Karpas-422 (cell line): ENCODE results near the gene APOBEC3H. TPM values are rescaled to one million over a fixed set of nuclear protein-coding genes. Genes with fewer than 3 reads are reported as not detected.
"Not testable (repeated sequence)": the region's sequence is repeated elsewhere in the genome, so short reads cannot be mapped to it uniquely, and the experiment has no call there.

ENCODE experiments used
- DNase-seq: peaks from one replicate; pipeline ENCODE4 v3.0.0-alpha.2; 2015
- H2AFZ ChIP-seq: fragments of 200-600 bp; sonication (generic); 2 replicates; pipeline ENCODE4 v1.6.1; 2014; ENCODE audit warnings: antibody characterized with exemption, low read length, mixed read lengths
- H3K27ac ChIP-seq: fragments of 200-600 bp; sonication (generic); 2 replicates; pipeline ENCODE4 v1.5.1; 2014; ENCODE audit warnings: mild to moderate bottlenecking, low read length, moderate library complexity
- H3K27me3 ChIP-seq: fragments of 200-600 bp; sonication (generic); 2 replicates; pipeline ENCODE4 v1.6.1; 2014; ENCODE audit warnings: low read length, mixed read lengths
- H3K36me3 ChIP-seq: fragments of 200-600 bp; sonication (generic); 2 replicates; pipeline ENCODE4 v1.6.1; 2014; ENCODE audit warnings: low read length, mixed read lengths; ENCODE audit not compliant: insufficient read depth
- H3K4me1 ChIP-seq: fragments of 200-600 bp; sonication (generic); 2 replicates; pipeline ENCODE4 v1.6.1; 2014; ENCODE audit warnings: mild to moderate bottlenecking, low read length, mixed read lengths
- H3K4me2 ChIP-seq: fragments of 200-600 bp; sonication (generic); 2 replicates; pipeline ENCODE4 v1.6.1; 2014; ENCODE audit warnings: low read length, low read depth, mild to moderate bottlenecking; ENCODE audit not compliant: poor library complexity, severe bottlenecking
- H3K4me3 ChIP-seq: fragments of 200-600 bp; sonication (generic); 2 replicates; pipeline ENCODE4 v1.5.1; 2014; ENCODE audit warnings: mild to moderate bottlenecking, antibody characterized with exemption, low read length, mixed read lengths
- H3K79me2 ChIP-seq: fragments of 200-600 bp; sonication (generic); 2 replicates; pipeline ENCODE4 v1.6.1; 2014; ENCODE audit warnings: mild to moderate bottlenecking, low read length, mixed read lengths
- H3K9ac ChIP-seq: fragments of 200-600 bp; sonication (generic); 2 replicates; pipeline ENCODE4 v1.6.0; 2014; ENCODE audit warnings: low read length
- H3K9me2 ChIP-seq: fragments of 200-600 bp; sonication (generic), shearing (Covaris generic); replicated peaks from 2 replicates; pipeline ENCODE4 v1.6.0; 2014; ENCODE audit warnings: mild to moderate bottlenecking, low read length, moderate library complexity; ENCODE audit not compliant: insufficient read depth
- H3K9me3 ChIP-seq: fragments of 300-700, 200-600 bp; sonication (generic); 2 replicates; pipeline ENCODE4 v1.6.1; 2014; ENCODE audit warnings: low read length, mixed read lengths
- H4K20me1 ChIP-seq: fragments of 200-600 bp; sonication (generic); 2 replicates; pipeline ENCODE4 v1.6.1; 2014; ENCODE audit warnings: mild to moderate bottlenecking, antibody characterized with exemption, low read length, low read depth; ENCODE audit not compliant: insufficient read depth
- total RNA-seq: library from RNA; depleted of rRNA; stranded (reverse); fragments of >200 nt; shearing (Covaris generic); gene quantifications from 2 replicates; pipeline ENCODE4 v1.2.3, GENCODE V29; 2014; ENCODE audit warnings: low replicate concordance

APOBEC3H gene
- total RNA-seq, 1 experiment from 2014 or later = not detected

GRCh38 chr22:39068033-39068785 is 28.8 kb upstream of the APOBEC3H start:
- Histone ChIP-seq H3K9me3 (no peaks in the 10 kb centered on the region), H3K27me3 (no peaks in the 10 kb centered on the region), H3K4me2 (no peak overlapping the region), H3K9me2 (no peaks in the 10 kb centered on the region), H3K4me3 (no peak overlapping the region), H3K36me3 (no peaks in the 10 kb centered on the region), H3K79me2 (no peaks in the 10 kb centered on the region), H3K4me1 (peaks cover 9% of the 10 kb centered on the region), H2AFZ (no peak overlapping the region), H3K27ac (no peak overlapping the region), H4K20me1 (no peaks in the 10 kb centered on the region), H3K9ac (no peak overlapping the region)
- DNase-seq = no peak

DNA sequence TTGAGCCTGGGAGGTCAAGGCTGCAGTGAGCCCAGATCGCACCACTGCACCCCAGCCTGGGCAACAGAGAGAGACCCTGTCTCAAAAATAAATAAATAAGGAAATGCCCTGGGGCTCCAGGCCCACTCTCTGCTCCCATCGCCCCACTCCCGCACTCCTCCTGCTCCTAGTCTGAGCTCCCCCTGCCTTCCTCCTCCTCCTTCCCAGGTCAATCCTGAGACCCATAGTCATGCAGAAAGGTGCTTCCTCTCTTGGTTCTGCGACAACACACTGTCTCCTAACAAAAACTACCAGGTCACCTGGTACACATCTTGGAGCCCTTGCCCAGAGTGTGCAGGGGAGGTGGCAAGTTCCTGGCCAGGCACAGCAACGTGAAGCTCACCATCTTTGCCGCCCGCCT is 26.9 kb upstream of the APOBEC3H start:
- Histone ChIP-seq H3K27ac (no peak overlapping the region), H3K79me2 (no peaks in the 10 kb centered on the region), H2AFZ (no peak overlapping the region), H4K20me1 (no peaks in the 10 kb centered on the region), H3K9me3 (no peaks in the 10 kb centered on the region), H3K4me2 (no peak overlapping the region), H3K9me2 (no peaks in the 10 kb centered on the region), H3K36me3 (no peaks in the 10 kb centered on the region), H3K4me3 (no peak overlapping the region), H3K9ac (no peak overlapping the region), H3K27me3 (no peaks in the 10 kb centered on the region), H3K4me1 (peaks cover 12% of the 10 kb centered on the region)
- no peak for DNase-seq

- peak; percentile 57 for DNase-seq
- peak overlapping the region; percentile 45; the same call in 1 of the 2 replicates for H3K27ac ChIP-seq
- H4K20me1 ChIP-seq, H3K9me2 ChIP-seq, H3K9me3 ChIP-seq, H3K27me3 ChIP-seq, H3K36me3 ChIP-seq, H3K79me2 ChIP-seq: not testable (repeated sequence)
- H3K4me1 ChIP-seq = peaks cover 16% of the 10 kb centered on the region
- 0 out of 2 replicates have a peak overlapping the region, but pooled peaks have one; percentile 37 for H3K4me3 ChIP-seq
- H2AFZ ChIP-seq = peak overlapping the region; percentile 85
- H3K9ac ChIP-seq = peak overlapping the region; percentile 56
- H3K4me2 ChIP-seq = peak overlapping the region; percentile 54
Measured at GRCh38 chr22:39072581-39072981, 24.5 kb upstream of the APOBEC3H start.

GRCh38 chr22:39073981-39074380 is 23.1 kb upstream of the APOBEC3H start:
- no peak for DNase-seq
- no peaks in the 10 kb centered on the region for H4K20me1 ChIP-seq
- no peaks in the 10 kb centered on the region for H3K36me3 ChIP-seq
- peaks cover 16% of the 10 kb centered on the region for H3K4me1 ChIP-seq
- no peaks in the 10 kb centered on the region for H3K79me2 ChIP-seq
- no peaks in the 10 kb centered on the region for H3K9me3 ChIP-seq
- no peak overlapping the region for H3K9ac ChIP-seq
- no peak overlapping the region for H3K4me2 ChIP-seq
- H3K27ac ChIP-seq = no peak overlapping the region
- H3K4me3 ChIP-seq = no peak overlapping the region
- no peaks in the 10 kb centered on the region for H3K9me2 ChIP-seq
- H3K27me3 ChIP-seq = no peaks in the 10 kb centered on the region
- H2AFZ ChIP-seq = no peak overlapping the region

GRCh38 chr22:39076155-39077025 is 20.7 kb upstream of the APOBEC3H start:
- not testable (repeated sequence) for H4K20me1 ChIP-seq, H3K36me3 ChIP-seq, DNase-seq, H3K79me2 ChIP-seq, H3K4me3 ChIP-seq, H3K9me3 ChIP-seq, H3K9me2 ChIP-seq, H2AFZ ChIP-seq, H3K4me2 ChIP-seq, H3K27ac ChIP-seq, H3K27me3 ChIP-seq, H3K9ac ChIP-seq
- H3K4me1 ChIP-seq = peaks cover 16% of the 10 kb centered on the region

- H3K9ac ChIP-seq = peak within 1 kb of the TSS; percentile 51
- peak within 1 kb of the TSS; percentile 62; the same call in 1 of the 2 replicates for H2AFZ ChIP-seq
- peaks cover 16% of the 10 kb centered on the region for H3K4me1 ChIP-seq
- H3K4me2 ChIP-seq = peak within 1 kb of the TSS; percentile 20
- not testable (repeated sequence) for DNase-seq, H3K9me3 ChIP-seq, H3K27ac ChIP-seq, H4K20me1 ChIP-seq, H3K9me2 ChIP-seq, H3K36me3 ChIP-seq, H3K27me3 ChIP-seq, H3K79me2 ChIP-seq
- H3K4me3 ChIP-seq = peak within 1 kb of the TSS; percentile 40; the same call in 1 of the 2 replicates
Measured at GRCh38 chr22:39077026-39077840, 19.8 kb upstream of the APOBEC3H start, which contains the start of gene APOBEC3G. APOBEC3G (plus strand) TSS chr22:39077275; CDS start chr22:39077362, 87 bp downstream.

- H3K4me1 ChIP-seq, H3K9ac ChIP-seq, H3K4me2 ChIP-seq, H3K36me3 ChIP-seq, H3K79me2 ChIP-seq, H3K4me3 ChIP-seq, DNase-seq, H3K9me2 ChIP-seq, H2AFZ ChIP-seq, H3K27me3 ChIP-seq, H4K20me1 ChIP-seq, H3K27ac ChIP-seq, H3K9me3 ChIP-seq: not testable (repeated sequence)
Measured at GRCh38 chr22:39077912-39078311, 19.1 kb upstream of the APOBEC3H start.
